GM12878 (cell line): ENCODE data around the gene ING3. TPM values are rescaled to one million over a fixed set of nuclear protein-coding genes. Genes with fewer than 3 reads are reported as not detected.

Experiments
- ATAC-seq: fragments of 200-7000 bp; cut with Tn5 transposase; 3 replicates; pipeline ENCODE4 v1.9.1; 2020; ENCODE audit warnings: mild to moderate bottlenecking, moderate library complexity
- BruUV-seq: library from RNA; stranded (reverse); fragments of 400-500 nt; replicated peaks from 2 replicates; lab custom pipeline; 2021; lab: Mats Ljungman, UMichigan
- CTCF ChIA-PET: fragments of 300-600 bp; sonication (Branson Sonifier 250); formaldehyde crosslinking; extraction: SDS; loops from one replicate; lab custom pipeline; 2021; ENCODE audit warnings: inconsistent platforms; lab: Yijun Ruan, JAX
- POLR2A ChIA-PET: fragments of 350-600 bp; formaldehyde crosslinking; extraction: SDS; loops from one replicate; lab custom pipeline; 2021; ENCODE audit warnings: inconsistent platforms; lab: Charles Lee
- RAD21 ChIA-PET: fragments of 300-600 bp; sonication (Branson Sonifier 250); formaldehyde crosslinking; loops from one replicate; lab custom pipeline; 2023; ENCODE audit warnings: antibody characterized with exemption; ENCODE audit not compliant: unreplicated experiment; lab: Charles Lee
- SMC1A ChIA-PET: fragments of 300-600 bp; sonication (Branson Sonifier 250); formaldehyde crosslinking; loops from one replicate; lab custom pipeline; 2023; ENCODE audit not compliant: unreplicated experiment, uncharacterized antibody; lab: Charles Lee
- DNase-seq: peaks from one replicate; pipeline ENCODE4 v3.0.0-alpha.2; 2011; ENCODE audit warnings: low read depth, low spot score
- FAIRE-seq: peaks from 3 replicates; lab custom pipeline; 2011; peaks lifted over from hg19 to GRCh38; lab: Jason Lieb, UNC
- H2AFZ ChIP-seq: 2 replicates; pipeline ENCODE4 v1.6.0; 2011; ENCODE audit warnings: low read depth, low read length, control low read depth; ENCODE audit not compliant: control insufficient read depth
- H3K27ac ChIP-seq: 2 replicates; pipeline ENCODE4 v1.5.1; 2011; ENCODE audit warnings: control low read depth; ENCODE audit not compliant: control insufficient read depth, insufficient read depth
- H3K27me3 ChIP-seq, 2 experiments: replicated peaks in 1 of 2; 2 replicates each; pipeline versions ENCODE4 v1.6.0 to v1.6.1; 2011; ENCODE audit warnings: low read length in 1 of 2; ENCODE audit not compliant: control insufficient read depth in 2 of 2, insufficient read depth in 2 of 2
- H3K36me3 ChIP-seq, 2 experiments: 2 replicates each; pipeline ENCODE4 v1.5.1; 2011; ENCODE audit warnings: low read length in 1 of 2; ENCODE audit not compliant: control insufficient read depth in 2 of 2, insufficient read depth in 2 of 2
- H3K4me1 ChIP-seq: 2 replicates; pipeline ENCODE4 v1.6.1; 2011; ENCODE audit warnings: mild to moderate bottlenecking, low read length, moderate library complexity, mixed read lengths; ENCODE audit not compliant: control insufficient read depth, insufficient read depth
- H3K4me2 ChIP-seq: 2 replicates; pipeline ENCODE4 v1.6.0; 2011; ENCODE audit warnings: control low read depth; ENCODE audit not compliant: control insufficient read depth, insufficient read depth
- H3K4me3 ChIP-seq: fragments of 200-600 bp; sonication (generic); 2 replicates; pipeline ENCODE4 v1.5.1; 2016
- H3K79me2 ChIP-seq: 2 replicates; pipeline ENCODE4 v1.6.0; 2011; ENCODE audit warnings: low read length; ENCODE audit not compliant: control insufficient read depth, insufficient read depth
- H3K9ac ChIP-seq: 2 replicates; pipeline ENCODE4 v1.8.0; 2011; ENCODE audit warnings: low read length, control low read depth, mixed read lengths; ENCODE audit not compliant: control insufficient read depth, insufficient read depth
- H3K9me3 ChIP-seq: replicated peaks from 3 replicates; pipeline ENCODE4 v1.5.1; 2011; ENCODE audit warnings: mild to moderate bottlenecking, low read length; ENCODE audit not compliant: control insufficient read depth, insufficient read depth
- H4K20me1 ChIP-seq: 2 replicates; pipeline ENCODE4 v1.6.0; 2011; ENCODE audit not compliant: control insufficient read depth, insufficient read depth
- ATF7 ChIP-seq: fragments of 450-650 bp; IDR thresholded peaks from 2 replicates; pipeline ENCODE4 v1.6.1; 2016; ENCODE audit warnings: low read depth, mild to moderate bottlenecking
- CREM ChIP-seq: IDR thresholded peaks from 2 replicates; pipeline ENCODE4 v1.6.1; 2014; ENCODE audit warnings: antibody characterized with exemption, low read depth
- MEF2A ChIP-seq: IDR thresholded peaks from 2 replicates; pipeline ENCODE4 v1.6.1; 2011; ENCODE audit warnings: low read depth, mild to moderate bottlenecking, low read length, moderate library complexity; ENCODE audit not compliant: insufficient read depth
- RAD51 ChIP-seq: fragments of 450-650 bp; IDR thresholded peaks from 2 replicates; pipeline ENCODE4 v1.6.1; 2016; ENCODE audit warnings: moderate library complexity, mild to moderate bottlenecking, inconsistent platforms
- RBBP5 ChIP-seq: fragments of 200-600 bp; sonication (generic); conservative IDR thresholded peaks from 2 replicates; pipeline ENCODE4 v1.6.1; 2016
- TCF12 ChIP-seq: IDR thresholded peaks from 2 replicates; pipeline ENCODE4 v1.6.1; 2011; ENCODE audit warnings: low read depth, mild to moderate bottlenecking, low read length
- ZNF384 ChIP-seq: IDR thresholded peaks from 2 replicates; pipeline ENCODE4 v1.6.1; 2012; ENCODE audit warnings: low read depth, mild to moderate bottlenecking, low read length, improper control_type of control experiment, borderline replicate concordance
- WGBS: methylation state at CpG from one replicate; pipeline ENCODE4 v1.1.6; 2016; ENCODE audit warnings: low lambda C conversion rate; ENCODE audit not compliant: insufficient replicate concordance, insufficient coverage; ENCODE audit errors: missing lambda C conversion rate; 5-methylcytosine and 5-hydroxymethylcytosine counted together
- in situ Hi-C: fragments of 300-500 bp; cut with MboI; formaldehyde crosslinking; loops from 9 replicates; pipeline ENCODE4 v1.14.3; 2018; ENCODE audit warnings: mixed read lengths
- intact Hi-C: fragments of 100-400 bp; cut with micrococcal nuclease; formaldehyde crosslinking; loops from one replicate; pipeline ENCODE4 v1.14.2; 2022; ENCODE audit not compliant: unreplicated experiment
- polyA plus RNA-seq, 11 experiments: library from polyadenylated mRNA; depleted of rRNA in 4 of 11; unstranded in 6 of 11; stranded (reverse) in 5 of 11; fragments of >200 nt; fragmentation: Nextera tagmentation in 4 of 11; fragmentation: Illumina TruSeq in 1 of 11; extraction: Ambion mirVana in 4 of 11; extraction: Trizol in 1 of 11; gene quantifications; 1 replicate in 1 of 11; 2 replicates in 10 of 11; pipeline versions ENCODE4 v1.2.1 to v1.2.3, GENCODE V29; 2011 to 2016; ENCODE audit warnings: inconsistent platforms in 2 of 11, missing spikeins in 2 of 11, low read depth in 1 of 11
- total RNA-seq, 4 experiments: library from RNA; depleted of rRNA in 3 of 4; stranded (reverse); fragments of >200 nt in 3 of 4; fragmentation: Illumina TruSeq in 1 of 4; extraction: Trizol in 1 of 4; gene quantifications; 2 replicates each; pipeline versions ENCODE4 v1.2.1 to v1.2.3, GENCODE V29; 2013 to 2021
- TF ChIP-seq, protein P1 (sequence below): IDR thresholded peaks from 2 replicates; pipeline ENCODE4 v1.6.1; 2012; ENCODE audit warnings: low read depth, low read length, improper control_type of control experiment

ING3 gene
- total and polyA plus RNA-seq, 10 of the 15 experiments (the other 5 are each of a cell fraction or from before 2014, with no cell fraction given) = 12.1 to 60.8 (median 28.8) TPM

GRCh38 chr7:120931243-120931642, 19.3 kb upstream of the ING3 start:
- no TSS peak for BruUV-seq
- no peak overlapping the region for H3K9ac ChIP-seq
- TF ChIP-seq RBBP5 = no peak
- 0 out of 2 replicates have a peak, but pooled peaks have one; percentile 45 for TF ChIP-seq ZNF384
- TF ChIP-seq ATF7 = 0 out of 2 replicates have a peak, but pooled peaks have one; percentile 44
- ChIA-PET RAD21 (interaction anchor here (0.9 to 1.7 kb wide), 11 partner anchors 9 to 125 kb away, joined by 3 to 7 read pairs (median 3); partner anchors contain the start of gene TSPAN12), POLR2A (interaction anchor here (0.6 to 1.6 kb wide), 5 partner anchors 8 to 139 kb away, joined by 3 to 5 read pairs (median 4); partner anchors contain the start of gene ING3), CTCF (interaction anchor here (0.8 to 4.3 kb wide), 7 partner anchors 10 to 139 kb away, joined by 3 to 21 read pairs (median 4); no protein-coding TSS in a partner anchor), SMC1A (interaction anchor here (0.7 to 3.9 kb wide), 13 partner anchors 8 to 139 kb away, joined by 3 to 23 read pairs (median 5); no protein-coding TSS in a partner anchor)
- no peak overlapping the region for H3K4me3 ChIP-seq
- intact Hi-C loops = no loop called here
- no peaks in the 10 kb centered on the region for H4K20me1 ChIP-seq
- H2AFZ ChIP-seq = no peak overlapping the region
- FAIRE-seq (no peak), DNase-seq (no peak), ATAC-seq (no peak)
- no peaks in the 10 kb centered on the region for H3K36me3 ChIP-seq
- peaks cover 4% of the 10 kb centered on the region; the same call in 1 of the 2 replicates for H3K4me1 ChIP-seq
- no peak overlapping the region for H3K4me2 ChIP-seq
- in situ Hi-C loops = no loop called here
- H3K79me2 ChIP-seq = no peaks in the 10 kb centered on the region
- H3K27ac ChIP-seq = no peak overlapping the region
- H3K27me3 ChIP-seq = no peaks in the 10 kb centered on the region
- 54% methylated on average over 1 of the region's 1 CpG for WGBS
- no peaks in the 10 kb centered on the region for H3K9me3 ChIP-seq

DNA sequence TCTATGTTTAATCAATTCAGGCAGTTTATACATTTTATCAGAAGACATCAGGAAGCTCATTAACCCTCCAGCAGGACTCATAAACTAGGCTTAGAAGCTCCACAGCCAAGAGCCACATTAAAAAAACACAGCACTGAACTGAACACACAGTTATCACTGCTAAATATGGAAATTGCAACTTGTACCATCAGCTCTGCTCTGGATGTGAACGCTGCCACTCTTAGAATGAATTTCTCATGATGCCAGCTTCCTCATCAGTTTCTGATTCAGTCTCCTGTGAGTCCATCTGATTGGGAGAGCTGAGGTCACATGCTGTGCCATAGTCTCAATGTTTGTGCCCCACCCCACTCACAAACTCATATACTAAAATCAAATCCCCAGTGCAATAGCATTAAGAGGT, 17.1 kb upstream of the ING3 start:
- Histone ChIP-seq H3K9me3 (no peaks in the 10 kb centered on the region), H3K4me1 (no peaks in the 10 kb centered on the region), H3K27me3 (no peaks in the 10 kb centered on the region), H3K27ac (no peak overlapping the region), H3K9ac (no peak overlapping the region), H3K79me2 (no peaks in the 10 kb centered on the region), H3K4me3 (no peak overlapping the region), H3K36me3 (no peaks in the 10 kb centered on the region), H3K4me2 (no peak overlapping the region), H4K20me1 (no peaks in the 10 kb centered on the region), H2AFZ (no peak overlapping the region; the same call in 1 of the 2 replicates)
- FAIRE-seq (peak; percentile 35), DNase-seq (no peak), ATAC-seq (peak; percentile 80)
- in situ Hi-C loops = no loop called here
- ChIA-PET SMC1A (interaction anchor here (1.0 to 3.9 kb wide), 11 partner anchors 10 to 141 kb away, joined by 3 to 23 read pairs (median 6); partner anchors contain the start of gene TSPAN12), RAD21 (interaction anchor here (0.9 to 1.7 kb wide), 7 partner anchors 17 to 141 kb away, joined by 3 to 7 read pairs (median 4); partner anchors contain the start of gene ING3), CTCF (interaction anchor here (0.9 to 4.3 kb wide), 3 partner anchors 14 to 141 kb away, joined by 4 to 21 read pairs (median 8); no protein-coding TSS in a partner anchor), POLR2A (no interaction called here)
- intact Hi-C loops = no loop called here
- 0% methylated on average over 1 of the region's 1 CpG for WGBS
- TF ChIP-seq, protein P1, sequence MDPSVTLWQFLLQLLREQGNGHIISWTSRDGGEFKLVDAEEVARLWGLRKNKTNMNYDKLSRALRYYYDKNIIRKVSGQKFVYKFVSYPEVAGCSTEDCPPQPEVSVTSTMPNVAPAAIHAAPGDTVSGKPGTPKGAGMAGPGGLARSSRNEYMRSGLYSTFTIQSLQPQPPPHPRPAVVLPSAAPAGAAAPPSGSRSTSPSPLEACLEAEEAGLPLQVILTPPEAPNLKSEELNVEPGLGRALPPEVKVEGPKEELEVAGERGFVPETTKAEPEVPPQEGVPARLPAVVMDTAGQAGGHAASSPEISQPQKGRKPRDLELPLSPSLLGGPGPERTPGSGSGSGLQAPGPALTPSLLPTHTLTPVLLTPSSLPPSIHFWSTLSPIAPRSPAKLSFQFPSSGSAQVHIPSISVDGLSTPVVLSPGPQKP = no peak
- TF ChIP-seq RAD51 = peak; percentile 49; the same call in 1 of the 2 replicates
- no peak for TF ChIP-seq TCF12
- TF ChIP-seq CREM = no peak
- TF ChIP-seq ZNF384 = no peak
- TF ChIP-seq MEF2A = no peak
- BruUV-seq = no TSS peak
